ENCODE data around the gene CFAP299.

CFAP299 gene

GRCh38 chr4:80295336-80295735, 40.2 kb upstream of the CFAP299 start:
- H3F3A ChIP-seq (ENCODE audit: low read depth): no peaks in the 10 kb centered on the region
- peaks cover 9% of the 10 kb centered on the region for H3K4me1 ChIP-seq (ENCODE audit: insufficient read depth, low read length, poor library complexity, severe bottlenecking)

DNA sequence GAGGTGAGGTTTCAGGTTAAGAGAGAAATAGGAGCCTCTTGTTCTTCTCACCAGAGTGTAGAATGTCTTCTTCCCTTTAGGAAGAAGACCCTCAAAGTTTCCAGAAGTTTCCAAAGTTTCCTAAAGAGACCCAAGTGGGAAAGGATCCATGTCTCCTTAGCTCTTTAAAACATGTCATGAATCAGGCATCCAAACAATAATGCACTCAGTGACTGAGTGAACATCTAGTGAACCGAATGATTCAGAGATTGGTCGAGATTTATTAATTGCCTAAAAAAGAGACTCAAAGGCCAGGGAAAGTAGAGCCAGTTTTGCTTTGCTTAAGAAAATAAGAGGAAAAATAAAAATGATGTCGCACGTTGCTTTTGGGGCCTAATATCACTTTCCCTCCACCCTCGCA, 39.7 kb upstream of the CFAP299 start:
- peaks cover 9% of the 10 kb centered on the region for H3K4me1 ChIP-seq (ENCODE audit: insufficient read depth, low read length, poor library complexity, severe bottlenecking)
- no peaks in the 10 kb centered on the region for H3K9me3 ChIP-seq (ENCODE audit: insufficient read depth, low read depth, low read length)
- no peak for TF ChIP-seq EZH2phosphoT487 (IDR thresholded peaks at IDR 0.05; ENCODE audit: borderline replicate concordance)
- TF ChIP-seq, protein P1, sequence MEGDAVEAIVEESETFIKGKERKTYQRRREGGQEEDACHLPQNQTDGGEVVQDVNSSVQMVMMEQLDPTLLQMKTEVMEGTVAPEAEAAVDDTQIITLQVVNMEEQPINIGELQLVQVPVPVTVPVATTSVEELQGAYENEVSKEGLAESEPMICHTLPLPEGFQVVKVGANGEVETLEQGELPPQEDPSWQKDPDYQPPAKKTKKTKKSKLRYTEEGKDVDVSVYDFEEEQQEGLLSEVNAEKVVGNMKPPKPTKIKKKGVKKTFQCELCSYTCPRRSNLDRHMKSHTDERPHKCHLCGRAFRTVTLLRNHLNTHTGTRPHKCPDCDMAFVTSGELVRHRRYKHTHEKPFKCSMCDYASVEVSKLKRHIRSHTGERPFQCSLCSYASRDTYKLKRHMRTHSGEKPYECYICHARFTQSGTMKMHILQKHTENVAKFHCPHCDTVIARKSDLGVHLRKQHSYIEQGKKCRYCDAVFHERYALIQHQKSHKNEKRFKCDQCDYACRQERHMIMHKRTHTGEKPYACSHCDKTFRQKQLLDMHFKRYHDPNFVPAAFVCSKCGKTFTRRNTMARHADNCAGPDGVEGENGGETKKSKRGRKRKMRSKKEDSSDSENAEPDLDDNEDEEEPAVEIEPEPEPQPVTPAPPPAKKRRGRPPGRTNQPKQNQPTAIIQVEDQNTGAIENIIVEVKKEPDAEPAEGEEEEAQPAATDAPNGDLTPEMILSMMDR (conservative IDR thresholded peaks at IDR 0.05; ENCODE audit: low read length): no peak
- H3K36me3 ChIP-seq (ENCODE audit: insufficient read depth, low read length): no peaks in the 10 kb centered on the region
- no peaks in the 10 kb centered on the region for H3K79me2 ChIP-seq (ENCODE audit: insufficient read depth, low read length)
- no peaks in the 10 kb centered on the region for H3K9me2 ChIP-seq (replicated peaks; ENCODE audit: low read depth, low read length)
- H3F3A ChIP-seq (ENCODE audit: low read depth): no peaks in the 10 kb centered on the region
- no peak overlapping the region for H3K4me3 ChIP-seq (ENCODE audit: low read length, poor library complexity, severe bottlenecking)
- H2AFZ ChIP-seq (ENCODE audit: low read length): no peak overlapping the region
- H3K4me2 ChIP-seq (ENCODE audit: low read depth, low read length, poor library complexity, severe bottlenecking): no peak overlapping the region
- no peaks in the 10 kb centered on the region for H3K27me3 ChIP-seq (ENCODE audit: insufficient read depth, low read length, poor library complexity, severe bottlenecking)
- no peaks in the 10 kb centered on the region for H4K20me1 ChIP-seq (ENCODE audit: insufficient read depth, low read length, poor library complexity, severe bottlenecking)
- no peak overlapping the region for H3K9ac ChIP-seq (ENCODE audit: low read depth, low read length, poor library complexity, severe bottlenecking)

More at GRCh38 chr4:80295336-80295735, 40.2 kb upstream of the CFAP299 start:
- H3K9ac ChIP-seq (ENCODE audit: low read depth, low read length, poor library complexity, severe bottlenecking): no peak overlapping the region
- no peaks in the 10 kb centered on the region for H3K9me2 ChIP-seq (replicated peaks; ENCODE audit: low read depth, low read length)
- no peak overlapping the region for H3K4me3 ChIP-seq (ENCODE audit: low read length, poor library complexity, severe bottlenecking)
- no peak overlapping the region for H2AFZ ChIP-seq (ENCODE audit: low read length)
- H3K9me3 ChIP-seq (ENCODE audit: insufficient read depth, low read depth, low read length): no peaks in the 10 kb centered on the region
- no peaks in the 10 kb centered on the region for H4K20me1 ChIP-seq (ENCODE audit: insufficient read depth, low read length, poor library complexity, severe bottlenecking)
- no peak for TF ChIP-seq EZH2phosphoT487 (IDR thresholded peaks at IDR 0.05; ENCODE audit: borderline replicate concordance)
- TF ChIP-seq, protein P1 (conservative IDR thresholded peaks at IDR 0.05; ENCODE audit: low read length): no peak
- no peaks in the 10 kb centered on the region for H3K79me2 ChIP-seq (ENCODE audit: insufficient read depth, low read length)
- H3K27me3 ChIP-seq (ENCODE audit: insufficient read depth, low read length, poor library complexity, severe bottlenecking): no peaks in the 10 kb centered on the region
- no peaks in the 10 kb centered on the region for H3K36me3 ChIP-seq (ENCODE audit: insufficient read depth, low read length)
- no peak overlapping the region for H3K4me2 ChIP-seq (ENCODE audit: low read depth, low read length, poor library complexity, severe bottlenecking)

DNA sequence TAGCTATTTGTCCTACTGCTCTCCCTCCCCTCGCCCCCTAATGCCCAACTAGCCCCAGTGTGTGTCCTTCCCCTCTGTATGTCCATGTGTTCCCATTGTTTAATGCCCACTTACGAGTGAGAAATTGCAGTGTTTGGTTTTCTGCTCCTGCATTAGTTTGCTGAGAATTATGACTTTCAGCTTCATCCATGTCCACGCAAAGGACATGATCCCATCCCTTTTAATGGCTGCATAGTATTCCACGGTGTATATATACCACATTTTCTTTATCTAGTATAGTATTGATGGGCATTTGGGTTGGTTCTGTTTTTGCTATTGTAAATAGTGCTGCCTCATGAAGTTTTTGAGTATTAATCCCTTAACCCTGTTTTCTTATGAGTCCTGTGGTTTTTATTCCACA, 33.6 kb upstream of the CFAP299 start:
- Histone ChIP-seq H3K4me2 (ENCODE audit: low read depth, low read length, poor library complexity, severe bottlenecking) (no peak overlapping the region), H3K36me3 (ENCODE audit: insufficient read depth, low read length) (no peaks in the 10 kb centered on the region)
- no peak for TF ChIP-seq EZH2phosphoT487 (IDR thresholded peaks at IDR 0.05; ENCODE audit: borderline replicate concordance)
- TF ChIP-seq, protein P1 (conservative IDR thresholded peaks at IDR 0.05; ENCODE audit: low read length): no peak

More for the DNA sequence above, 33.6 kb upstream of the CFAP299 start:
- no peaks in the 10 kb centered on the region for H3K9me3 ChIP-seq (ENCODE audit: insufficient read depth, low read depth, low read length)
- no peak overlapping the region for H3K9ac ChIP-seq (ENCODE audit: low read depth, low read length, poor library complexity, severe bottlenecking)
- H3K9me2 ChIP-seq (replicated peaks; ENCODE audit: low read depth, low read length): no peaks in the 10 kb centered on the region
- no peaks in the 10 kb centered on the region for H3K27me3 ChIP-seq (ENCODE audit: insufficient read depth, low read length, poor library complexity, severe bottlenecking)
- no peaks in the 10 kb centered on the region for H4K20me1 ChIP-seq (ENCODE audit: insufficient read depth, low read length, poor library complexity, severe bottlenecking)
- H3K79me2 ChIP-seq (ENCODE audit: insufficient read depth, low read length): no peaks in the 10 kb centered on the region
- no peak overlapping the region for H2AFZ ChIP-seq (ENCODE audit: low read length)
- H3F3A ChIP-seq (ENCODE audit: low read depth): no peaks in the 10 kb centered on the region
- H3K4me1 ChIP-seq (ENCODE audit: insufficient read depth, low read length, poor library complexity, severe bottlenecking): no peaks in the 10 kb centered on the region
- no peak overlapping the region for H3K4me3 ChIP-seq (ENCODE audit: low read length, poor library complexity, severe bottlenecking)

Measured in Loucy (cell line).